PC-3 (cell line): ENCODE data around the gene CAPZB.

Experiments used
- EZH2 ChIP-seq: fragments of 300-600 bp; sonication (generic); IDR thresholded peaks from one replicate; pipeline ENCODE4 v1.6.1; 2017; ENCODE audit warnings: antibody characterized with exemption, mild to moderate bottlenecking, low read length; ENCODE audit not compliant: unreplicated experiment
- EZH2phosphoT487 ChIP-seq: fragments of 300-600 bp; sonication (generic); IDR thresholded peaks from 2 replicates; pipeline ENCODE4 v1.6.1; 2018; ENCODE audit warnings: mild to moderate bottlenecking, antibody characterized with exemption, low read length, borderline replicate concordance
- TF ChIP-seq, protein P1 (sequence below): fragments of 300-600 bp; sonication (generic); conservative IDR thresholded peaks from 2 replicates; pipeline ENCODE4 v1.5.1; 2017; ENCODE audit warnings: antibody characterized with exemption, low read depth, mild to moderate bottlenecking, low read length

DNA sequence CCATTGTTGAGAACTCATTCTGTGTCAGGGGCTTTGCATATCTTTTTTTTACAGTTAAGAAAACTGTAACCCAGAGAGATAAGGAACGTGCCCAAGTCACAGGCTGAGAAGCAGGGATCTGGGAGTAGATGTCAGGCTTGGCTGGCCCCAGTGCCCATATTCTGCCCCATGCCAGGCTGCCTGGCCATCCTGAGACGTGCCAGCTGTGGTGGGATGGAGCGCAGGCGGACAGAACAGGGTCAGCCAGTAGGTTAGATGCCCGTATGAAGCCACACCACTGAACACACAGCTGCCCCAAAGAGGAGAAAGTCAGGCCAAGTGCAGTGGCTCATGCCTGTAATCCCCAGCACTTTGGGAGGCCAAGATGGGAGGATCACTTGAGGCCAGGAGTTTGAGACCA, 117.3 kb downstream of the CAPZB start:
- TF ChIP-seq, protein P1, sequence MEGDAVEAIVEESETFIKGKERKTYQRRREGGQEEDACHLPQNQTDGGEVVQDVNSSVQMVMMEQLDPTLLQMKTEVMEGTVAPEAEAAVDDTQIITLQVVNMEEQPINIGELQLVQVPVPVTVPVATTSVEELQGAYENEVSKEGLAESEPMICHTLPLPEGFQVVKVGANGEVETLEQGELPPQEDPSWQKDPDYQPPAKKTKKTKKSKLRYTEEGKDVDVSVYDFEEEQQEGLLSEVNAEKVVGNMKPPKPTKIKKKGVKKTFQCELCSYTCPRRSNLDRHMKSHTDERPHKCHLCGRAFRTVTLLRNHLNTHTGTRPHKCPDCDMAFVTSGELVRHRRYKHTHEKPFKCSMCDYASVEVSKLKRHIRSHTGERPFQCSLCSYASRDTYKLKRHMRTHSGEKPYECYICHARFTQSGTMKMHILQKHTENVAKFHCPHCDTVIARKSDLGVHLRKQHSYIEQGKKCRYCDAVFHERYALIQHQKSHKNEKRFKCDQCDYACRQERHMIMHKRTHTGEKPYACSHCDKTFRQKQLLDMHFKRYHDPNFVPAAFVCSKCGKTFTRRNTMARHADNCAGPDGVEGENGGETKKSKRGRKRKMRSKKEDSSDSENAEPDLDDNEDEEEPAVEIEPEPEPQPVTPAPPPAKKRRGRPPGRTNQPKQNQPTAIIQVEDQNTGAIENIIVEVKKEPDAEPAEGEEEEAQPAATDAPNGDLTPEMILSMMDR, result no peak
- TF ChIP-seq EZH2, result no peak
- no peak for TF ChIP-seq EZH2phosphoT487
